Panc1 (cell line): Measurements from ENCODE around the gene BCORL1. TPM values are rescaled to one million over a fixed set of nuclear protein-coding genes. Genes with fewer than 3 reads are reported as not detected.

Experiments
- ATAC-seq: fragments of 200-7000 bp; cut with Tn5 transposase; 2 replicates; pipeline ENCODE4 v1.9.1; 2020; ENCODE audit warnings: mild to moderate bottlenecking, moderate library complexity
- BruUV-seq: library from RNA; stranded (reverse); fragments of 400-500 nt; replicated peaks from 2 replicates; lab custom pipeline; 2021; lab: Mats Ljungman, UMichigan
- CTCF ChIA-PET: fragments of 300-600 bp; sonication (Branson Sonifier 250); formaldehyde crosslinking; loops from one replicate; lab custom pipeline; 2022; ENCODE audit warnings: antibody characterized with exemption; lab: Charles Lee
- POLR2A ChIA-PET: fragments of 300-600 bp; sonication (Branson Sonifier 250); formaldehyde crosslinking; loops from one replicate; lab custom pipeline; 2022; ENCODE audit warnings: antibody characterized with exemption; lab: Charles Lee
- DNase-seq: peaks from one replicate; pipeline ENCODE4 v3.0.0-alpha.2; 2010; ENCODE audit warnings: low read depth, low spot score
- H3K27ac ChIP-seq: 2 replicates; pipeline ENCODE4 v1.5.1; 2011; ENCODE audit warnings: mild to moderate bottlenecking, low read length, inconsistent platforms
- H3K27me3 ChIP-seq: fragments of 200-500 bp; sonication (Bioruptor generic); 2 replicates; pipeline ENCODE4 v1.6.0; 2014; ENCODE audit warnings: low read length, inconsistent platforms; ENCODE audit not compliant: control insufficient read depth, insufficient read depth
- H3K36me3 ChIP-seq: fragments of 200-500 bp; sonication (Bioruptor generic); 2 replicates; pipeline ENCODE4 v1.5.1; 2014; ENCODE audit warnings: inconsistent platforms, mild to moderate bottlenecking, low read length, moderate library complexity; ENCODE audit not compliant: control insufficient read depth, insufficient read depth
- H3K4me1 ChIP-seq: 2 replicates; pipeline ENCODE4 v1.5.1; 2011; ENCODE audit warnings: inconsistent platforms, mild to moderate bottlenecking, low read length, moderate library complexity; ENCODE audit not compliant: control insufficient read depth, insufficient read depth
- H3K4me3 ChIP-seq, 2 experiments: 2 replicates each; pipeline ENCODE4 v1.5.1; 2011 to 2012; ENCODE audit warnings: low read depth in 2 of 2, low read length in 2 of 2, mild to moderate bottlenecking in 2 of 2, inconsistent platforms in 1 of 2, moderate library complexity in 1 of 2
- H3K9me3 ChIP-seq: fragments of 200-500 bp; sonication (Bioruptor generic); 2 replicates; pipeline ENCODE4 v1.5.1; 2014; ENCODE audit warnings: low read depth, mild to moderate bottlenecking, inconsistent platforms, low read length, moderate library complexity; ENCODE audit not compliant: control insufficient read depth, insufficient read depth
- POLR2AphosphoS5 ChIP-seq: IDR thresholded peaks from 2 replicates; pipeline ENCODE4 v1.6.1; 2012; ENCODE audit warnings: mild to moderate bottlenecking, low read depth, low read length, moderate library complexity
- SIN3A ChIP-seq: IDR thresholded peaks from 2 replicates; pipeline ENCODE4 v1.6.1; 2012; ENCODE audit warnings: low read depth, mild to moderate bottlenecking, low read length, moderate library complexity, borderline replicate concordance; ENCODE audit not compliant: insufficient read depth
- TCF7L2 ChIP-seq: IDR thresholded peaks from 2 replicates; pipeline ENCODE4 v1.6.1; 2011; ENCODE audit warnings: mild to moderate bottlenecking, low read depth, low read length, inconsistent platforms
- in situ Hi-C: cut with HindIII; loops from 2 replicates; pipeline ENCODE4 v1.10.0; 2016; ENCODE audit warnings: low sequenced_read_pairs, low pct_unique_long_range_greater_than_20kb
- intact Hi-C: fragments of 100-400 bp; cut with micrococcal nuclease; formaldehyde crosslinking; loops from one replicate; pipeline ENCODE4 v1.10.0; 2022; ENCODE audit not compliant: unreplicated experiment
- total RNA-seq: library from RNA; stranded (reverse); gene quantifications from one replicate; pipeline ENCODE4 v1.2.1, GENCODE V29; 2021; ENCODE audit not compliant: unreplicated experiment
- TF ChIP-seq, protein P1 (sequence below), 2 experiments: IDR thresholded peaks; 2 replicates each; pipeline ENCODE4 v1.6.1; 2011 to 2012; ENCODE audit warnings: low read depth in 2 of 2, control low read depth in 1 of 2, low read length in 1 of 2, mild to moderate bottlenecking in 1 of 2, moderate library complexity in 1 of 2; ENCODE audit not compliant: insufficient read depth in 1 of 2
- TF ChIP-seq, protein P2 (sequence below): fragments of 450-650 bp; IDR thresholded peaks from 2 replicates; pipeline ENCODE4 v1.5.1; 2017; ENCODE audit warnings: mild to moderate bottlenecking

Gene BCORL1
- total RNA-seq, 1 experiment from 2014 or later: 67.4 TPM

DNA sequence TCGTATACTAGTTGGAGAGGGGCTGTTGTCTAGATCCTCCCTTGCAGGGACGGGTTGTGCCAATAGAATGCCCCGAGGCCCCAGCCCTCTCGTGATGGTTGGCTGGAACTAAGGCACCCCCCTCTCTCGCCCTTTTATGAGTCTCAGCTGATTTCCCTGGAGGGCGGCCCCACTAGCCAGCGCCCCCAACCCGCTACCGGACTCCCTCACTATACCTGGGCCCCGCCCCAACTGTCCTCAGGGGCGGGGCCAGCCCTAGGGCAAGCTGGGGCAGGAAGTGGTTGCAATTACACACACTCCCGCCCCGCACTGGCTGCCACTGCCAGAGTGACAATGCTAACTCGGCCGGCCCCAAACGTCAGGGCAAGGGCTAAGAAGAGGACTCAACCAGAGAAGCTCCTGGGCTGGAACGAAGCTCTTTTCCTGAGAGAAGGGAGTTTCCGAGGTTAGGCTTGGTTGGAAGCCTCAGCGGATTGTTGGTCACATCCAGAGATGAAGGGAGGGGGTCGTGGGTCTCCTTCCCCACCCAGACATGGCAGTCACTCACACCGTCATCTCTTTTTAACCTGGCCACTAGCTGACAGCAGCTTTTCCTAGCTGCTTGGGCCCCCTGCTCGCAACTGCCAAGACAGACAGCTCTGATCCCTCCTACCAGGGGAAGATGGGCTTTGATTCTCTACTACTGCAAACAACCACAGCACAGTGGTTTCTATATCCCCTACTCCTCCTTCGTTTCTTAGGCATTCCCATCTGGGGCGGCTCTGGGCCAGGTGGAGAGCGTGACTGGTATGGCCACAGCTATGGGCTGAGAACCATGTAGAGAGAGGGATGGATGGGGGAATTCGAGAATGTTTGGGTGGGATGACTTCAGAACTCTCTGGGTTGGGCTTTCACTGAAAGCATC, 21.0 kb upstream of the BCORL1 start:
- in situ Hi-C loops: no loop called here
- peak; percentile 62; the same call in 1 of the 2 replicates for TF ChIP-seq POLR2AphosphoS5
- TF ChIP-seq, protein P1, sequence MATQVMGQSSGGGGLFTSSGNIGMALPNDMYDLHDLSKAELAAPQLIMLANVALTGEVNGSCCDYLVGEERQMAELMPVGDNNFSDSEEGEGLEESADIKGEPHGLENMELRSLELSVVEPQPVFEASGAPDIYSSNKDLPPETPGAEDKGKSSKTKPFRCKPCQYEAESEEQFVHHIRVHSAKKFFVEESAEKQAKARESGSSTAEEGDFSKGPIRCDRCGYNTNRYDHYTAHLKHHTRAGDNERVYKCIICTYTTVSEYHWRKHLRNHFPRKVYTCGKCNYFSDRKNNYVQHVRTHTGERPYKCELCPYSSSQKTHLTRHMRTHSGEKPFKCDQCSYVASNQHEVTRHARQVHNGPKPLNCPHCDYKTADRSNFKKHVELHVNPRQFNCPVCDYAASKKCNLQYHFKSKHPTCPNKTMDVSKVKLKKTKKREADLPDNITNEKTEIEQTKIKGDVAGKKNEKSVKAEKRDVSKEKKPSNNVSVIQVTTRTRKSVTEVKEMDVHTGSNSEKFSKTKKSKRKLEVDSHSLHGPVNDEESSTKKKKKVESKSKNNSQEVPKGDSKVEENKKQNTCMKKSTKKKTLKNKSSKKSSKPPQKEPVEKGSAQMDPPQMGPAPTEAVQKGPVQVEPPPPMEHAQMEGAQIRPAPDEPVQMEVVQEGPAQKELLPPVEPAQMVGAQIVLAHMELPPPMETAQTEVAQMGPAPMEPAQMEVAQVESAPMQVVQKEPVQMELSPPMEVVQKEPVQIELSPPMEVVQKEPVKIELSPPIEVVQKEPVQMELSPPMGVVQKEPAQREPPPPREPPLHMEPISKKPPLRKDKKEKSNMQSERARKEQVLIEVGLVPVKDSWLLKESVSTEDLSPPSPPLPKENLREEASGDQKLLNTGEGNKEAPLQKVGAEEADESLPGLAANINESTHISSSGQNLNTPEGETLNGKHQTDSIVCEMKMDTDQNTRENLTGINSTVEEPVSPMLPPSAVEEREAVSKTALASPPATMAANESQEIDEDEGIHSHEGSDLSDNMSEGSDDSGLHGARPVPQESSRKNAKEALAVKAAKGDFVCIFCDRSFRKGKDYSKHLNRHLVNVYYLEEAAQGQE (IDR thresholded peaks at IDR 0.05; ENCODE audit: insufficient read depth in 1 of 2, low read depth in 2 of 2, low read length in 1 of 2): no peak
- ChIA-PET CTCF (no interaction called here), POLR2A (interaction anchor here (0.5 to 0.7 kb wide), 3 partner anchors 18 to 225 kb away, joined by 3 to 12 read pairs (median 5); no protein-coding TSS in a partner anchor)
- Histone ChIP-seq H3K4me1 (peaks cover 38% of the 10 kb centered on the region), H3K4me3 (peak overlapping the region; percentile 27 to 62), H3K36me3 (no peaks in the 10 kb centered on the region), H3K27ac (peak overlapping the region; percentile 89), H3K27me3 (no peaks in the 10 kb centered on the region), H3K9me3 (no peaks in the 10 kb centered on the region)
- intact Hi-C loops: no loop called here
- BruUV-seq: no TSS peak
- ATAC-seq (peak; percentile 85), DNase-seq (no peak)

DNA sequence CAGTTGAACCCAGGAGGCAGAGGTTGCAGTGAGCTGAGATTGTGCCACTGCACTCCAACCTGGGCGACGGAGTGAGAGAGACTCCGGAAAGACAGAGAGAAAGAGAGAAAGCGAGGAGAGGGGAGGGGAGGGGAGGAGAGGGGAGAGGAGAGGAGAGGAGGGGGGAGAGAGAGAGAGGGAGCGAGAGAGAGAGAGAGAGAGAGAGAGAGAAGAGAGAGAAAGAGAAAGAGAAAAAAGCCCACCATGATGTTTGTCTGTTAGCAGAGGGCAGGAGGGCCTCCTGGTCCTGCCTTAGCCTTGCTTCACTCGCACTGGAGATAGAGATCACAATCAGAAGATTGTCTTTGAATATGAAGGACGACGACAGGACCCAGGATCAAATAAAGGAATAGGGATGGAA, 18.7 kb upstream of the BCORL1 start:
- CTCF ChIA-PET: no interaction called here
- H3K36me3 ChIP-seq: no peaks in the 10 kb centered on the region
- intact Hi-C loops (no loop called here), in situ Hi-C loops (no loop called here)
- H3K4me3 ChIP-seq: no peak overlapping the region
- DNase-seq: no peak
- peaks cover 27% of the 10 kb centered on the region for H3K4me1 ChIP-seq
- TF ChIP-seq POLR2AphosphoS5 (no peak), SIN3A (no peak), TCF7L2 (no peak)
- TF ChIP-seq, protein P1 (IDR thresholded peaks at IDR 0.05; ENCODE audit: insufficient read depth in 1 of 2, low read depth in 2 of 2, low read length in 1 of 2): no peak
- TF ChIP-seq, protein P2, sequence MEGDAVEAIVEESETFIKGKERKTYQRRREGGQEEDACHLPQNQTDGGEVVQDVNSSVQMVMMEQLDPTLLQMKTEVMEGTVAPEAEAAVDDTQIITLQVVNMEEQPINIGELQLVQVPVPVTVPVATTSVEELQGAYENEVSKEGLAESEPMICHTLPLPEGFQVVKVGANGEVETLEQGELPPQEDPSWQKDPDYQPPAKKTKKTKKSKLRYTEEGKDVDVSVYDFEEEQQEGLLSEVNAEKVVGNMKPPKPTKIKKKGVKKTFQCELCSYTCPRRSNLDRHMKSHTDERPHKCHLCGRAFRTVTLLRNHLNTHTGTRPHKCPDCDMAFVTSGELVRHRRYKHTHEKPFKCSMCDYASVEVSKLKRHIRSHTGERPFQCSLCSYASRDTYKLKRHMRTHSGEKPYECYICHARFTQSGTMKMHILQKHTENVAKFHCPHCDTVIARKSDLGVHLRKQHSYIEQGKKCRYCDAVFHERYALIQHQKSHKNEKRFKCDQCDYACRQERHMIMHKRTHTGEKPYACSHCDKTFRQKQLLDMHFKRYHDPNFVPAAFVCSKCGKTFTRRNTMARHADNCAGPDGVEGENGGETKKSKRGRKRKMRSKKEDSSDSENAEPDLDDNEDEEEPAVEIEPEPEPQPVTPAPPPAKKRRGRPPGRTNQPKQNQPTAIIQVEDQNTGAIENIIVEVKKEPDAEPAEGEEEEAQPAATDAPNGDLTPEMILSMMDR: no peak
- H3K27ac ChIP-seq: no peak overlapping the region
- no peak for ATAC-seq
- H3K9me3 ChIP-seq: no peaks in the 10 kb centered on the region
- BruUV-seq: no TSS peak
- POLR2A ChIA-PET: no interaction called here
- no peaks in the 10 kb centered on the region for H3K27me3 ChIP-seq
